ENCODE measurements around the gene TFDP3.

DNA sequence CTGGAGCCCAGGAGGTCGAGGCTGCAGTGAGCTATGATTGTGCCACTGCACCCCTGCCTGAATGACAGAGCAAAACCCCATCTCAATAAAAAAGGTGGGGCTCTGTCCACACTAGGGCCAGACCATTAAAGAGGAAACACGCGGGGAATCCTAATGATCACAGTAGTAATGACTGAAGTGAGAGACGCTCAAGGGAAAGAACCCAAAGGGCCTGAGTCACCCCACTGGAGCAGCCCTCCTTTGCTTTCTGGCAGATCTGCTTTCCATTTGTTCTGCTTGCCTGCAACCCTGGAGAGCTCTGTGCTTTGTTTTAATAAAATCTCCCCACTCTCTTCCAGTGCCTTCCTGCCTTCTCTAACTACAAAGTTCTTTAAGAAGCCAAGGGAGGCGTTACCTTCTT is 5.0 kb downstream of the TFDP3 start:
- TF ChIP-seq, protein P1, sequence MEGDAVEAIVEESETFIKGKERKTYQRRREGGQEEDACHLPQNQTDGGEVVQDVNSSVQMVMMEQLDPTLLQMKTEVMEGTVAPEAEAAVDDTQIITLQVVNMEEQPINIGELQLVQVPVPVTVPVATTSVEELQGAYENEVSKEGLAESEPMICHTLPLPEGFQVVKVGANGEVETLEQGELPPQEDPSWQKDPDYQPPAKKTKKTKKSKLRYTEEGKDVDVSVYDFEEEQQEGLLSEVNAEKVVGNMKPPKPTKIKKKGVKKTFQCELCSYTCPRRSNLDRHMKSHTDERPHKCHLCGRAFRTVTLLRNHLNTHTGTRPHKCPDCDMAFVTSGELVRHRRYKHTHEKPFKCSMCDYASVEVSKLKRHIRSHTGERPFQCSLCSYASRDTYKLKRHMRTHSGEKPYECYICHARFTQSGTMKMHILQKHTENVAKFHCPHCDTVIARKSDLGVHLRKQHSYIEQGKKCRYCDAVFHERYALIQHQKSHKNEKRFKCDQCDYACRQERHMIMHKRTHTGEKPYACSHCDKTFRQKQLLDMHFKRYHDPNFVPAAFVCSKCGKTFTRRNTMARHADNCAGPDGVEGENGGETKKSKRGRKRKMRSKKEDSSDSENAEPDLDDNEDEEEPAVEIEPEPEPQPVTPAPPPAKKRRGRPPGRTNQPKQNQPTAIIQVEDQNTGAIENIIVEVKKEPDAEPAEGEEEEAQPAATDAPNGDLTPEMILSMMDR (IDR thresholded peaks at IDR 0.05; ENCODE audit: low read depth, low read length, missing input control): no peak
- TF ChIP-seq TAF1 (conservative IDR thresholded peaks at IDR 0.05) (no peak), RXRA (IDR thresholded peaks at IDR 0.05) (no peak), EGR1 (IDR thresholded peaks at IDR 0.05; ENCODE audit: low read depth in 2 of 2) (no peak), ATF3 (IDR thresholded peaks at IDR 0.05) (no peak), RAD21 (IDR thresholded peaks at IDR 0.05) (no peak), YY1 (IDR thresholded peaks at IDR 0.05) (no peak), GABPA (IDR thresholded peaks at IDR 0.05 in 1 of 2, conservative IDR thresholded peaks at IDR 0.05 in 1 of 2) (no peak), NR2F2 (IDR thresholded peaks at IDR 0.05) (no peak)
- TF ChIP-seq, protein P2, sequence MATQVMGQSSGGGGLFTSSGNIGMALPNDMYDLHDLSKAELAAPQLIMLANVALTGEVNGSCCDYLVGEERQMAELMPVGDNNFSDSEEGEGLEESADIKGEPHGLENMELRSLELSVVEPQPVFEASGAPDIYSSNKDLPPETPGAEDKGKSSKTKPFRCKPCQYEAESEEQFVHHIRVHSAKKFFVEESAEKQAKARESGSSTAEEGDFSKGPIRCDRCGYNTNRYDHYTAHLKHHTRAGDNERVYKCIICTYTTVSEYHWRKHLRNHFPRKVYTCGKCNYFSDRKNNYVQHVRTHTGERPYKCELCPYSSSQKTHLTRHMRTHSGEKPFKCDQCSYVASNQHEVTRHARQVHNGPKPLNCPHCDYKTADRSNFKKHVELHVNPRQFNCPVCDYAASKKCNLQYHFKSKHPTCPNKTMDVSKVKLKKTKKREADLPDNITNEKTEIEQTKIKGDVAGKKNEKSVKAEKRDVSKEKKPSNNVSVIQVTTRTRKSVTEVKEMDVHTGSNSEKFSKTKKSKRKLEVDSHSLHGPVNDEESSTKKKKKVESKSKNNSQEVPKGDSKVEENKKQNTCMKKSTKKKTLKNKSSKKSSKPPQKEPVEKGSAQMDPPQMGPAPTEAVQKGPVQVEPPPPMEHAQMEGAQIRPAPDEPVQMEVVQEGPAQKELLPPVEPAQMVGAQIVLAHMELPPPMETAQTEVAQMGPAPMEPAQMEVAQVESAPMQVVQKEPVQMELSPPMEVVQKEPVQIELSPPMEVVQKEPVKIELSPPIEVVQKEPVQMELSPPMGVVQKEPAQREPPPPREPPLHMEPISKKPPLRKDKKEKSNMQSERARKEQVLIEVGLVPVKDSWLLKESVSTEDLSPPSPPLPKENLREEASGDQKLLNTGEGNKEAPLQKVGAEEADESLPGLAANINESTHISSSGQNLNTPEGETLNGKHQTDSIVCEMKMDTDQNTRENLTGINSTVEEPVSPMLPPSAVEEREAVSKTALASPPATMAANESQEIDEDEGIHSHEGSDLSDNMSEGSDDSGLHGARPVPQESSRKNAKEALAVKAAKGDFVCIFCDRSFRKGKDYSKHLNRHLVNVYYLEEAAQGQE (IDR thresholded peaks at IDR 0.05): no peak
